Measurements from ENCODE around the gene TMIGD1. TPM values are rescaled to one million over a fixed set of nuclear protein-coding genes. Genes with fewer than 3 reads are reported as not detected.

The TMIGD1 gene
- total and polyA plus RNA-seq, 2 experiments from 2014 or later = not detected

DNA sequence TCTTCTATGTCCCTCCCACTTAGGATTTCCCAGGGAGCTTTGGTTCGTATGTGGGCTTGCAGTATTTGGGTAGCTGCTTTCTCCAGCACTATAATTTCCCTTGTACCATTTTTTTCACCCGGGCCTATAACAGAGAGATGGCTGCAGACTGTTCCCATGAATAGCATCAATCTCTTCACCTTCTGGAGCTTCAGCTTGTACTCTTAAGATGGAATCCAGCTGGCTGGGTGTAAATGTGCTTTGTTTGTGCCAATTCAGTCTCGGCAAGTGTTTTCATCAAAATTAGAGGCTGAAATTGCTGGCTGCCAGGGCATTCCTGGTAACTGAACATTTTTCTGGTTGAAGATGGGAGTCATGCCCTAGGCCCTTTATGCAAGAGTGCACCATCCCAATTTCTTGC lies 32.7 kb upstream of the TMIGD1 start:
- Histone ChIP-seq H3F3A (replicated peaks; ENCODE audit: low read depth) (no peaks in the 10 kb centered on the region), H3K27me3 (ENCODE audit: insufficient read depth) (no peaks in the 10 kb centered on the region), H3K4me1 (ENCODE audit: insufficient read depth) (no peaks in the 10 kb centered on the region), H3K9me2 (ENCODE audit: insufficient read depth) (no peaks in the 10 kb centered on the region), H4K20me1 (replicated peaks; ENCODE audit: insufficient read depth) (no peaks in the 10 kb centered on the region), H2AFZ (peak overlapping the region; percentile 76; the same call in 1 of the 2 replicates), H3K79me2 (replicated peaks; ENCODE audit: insufficient read depth) (no peaks in the 10 kb centered on the region), H3K36me3 (ENCODE audit: insufficient read depth) (no peaks in the 10 kb centered on the region; the same call in 1 of the 2 replicates), H3K4me2 (no peak overlapping the region), H3K4me3 (no peak overlapping the region), H3K27ac (ENCODE audit: low read depth) (no peak overlapping the region)
- Mint-ChIP-seq H3K27ac (no peak overlapping the region), H3K27me3 (ENCODE audit: insufficient read depth, low read depth, poor library complexity) (peaks cover 2% of the 10 kb centered on the region), H3K4me1 (peaks cover 8% of the 10 kb centered on the region; the same call in 2 of the 3 replicates), H3K36me3 (ENCODE audit: low read depth) (no peaks in the 10 kb centered on the region), H3K4me3 (no peak overlapping the region), H3K9me3 (peaks cover 6% of the 10 kb centered on the region; the same call in 1 of the 3 replicates)
- DNase-seq (ENCODE audit: low spot score) = no peak
- TF ChIP-seq ZNF114 (CRISPR knock-in tag; IDR thresholded peaks at IDR 0.05) (no peak), POLR2AphosphoS5 (IDR thresholded peaks at IDR 0.05; ENCODE audit: low read depth) (no peak), EZH2phosphoT487 (IDR thresholded peaks at IDR 0.05; ENCODE audit: unreplicated experiment) (no peak), NANOG (IDR thresholded peaks at IDR 0.05; ENCODE audit: borderline replicate concordance) (no peak)
- TF ChIP-seq, protein P1, sequence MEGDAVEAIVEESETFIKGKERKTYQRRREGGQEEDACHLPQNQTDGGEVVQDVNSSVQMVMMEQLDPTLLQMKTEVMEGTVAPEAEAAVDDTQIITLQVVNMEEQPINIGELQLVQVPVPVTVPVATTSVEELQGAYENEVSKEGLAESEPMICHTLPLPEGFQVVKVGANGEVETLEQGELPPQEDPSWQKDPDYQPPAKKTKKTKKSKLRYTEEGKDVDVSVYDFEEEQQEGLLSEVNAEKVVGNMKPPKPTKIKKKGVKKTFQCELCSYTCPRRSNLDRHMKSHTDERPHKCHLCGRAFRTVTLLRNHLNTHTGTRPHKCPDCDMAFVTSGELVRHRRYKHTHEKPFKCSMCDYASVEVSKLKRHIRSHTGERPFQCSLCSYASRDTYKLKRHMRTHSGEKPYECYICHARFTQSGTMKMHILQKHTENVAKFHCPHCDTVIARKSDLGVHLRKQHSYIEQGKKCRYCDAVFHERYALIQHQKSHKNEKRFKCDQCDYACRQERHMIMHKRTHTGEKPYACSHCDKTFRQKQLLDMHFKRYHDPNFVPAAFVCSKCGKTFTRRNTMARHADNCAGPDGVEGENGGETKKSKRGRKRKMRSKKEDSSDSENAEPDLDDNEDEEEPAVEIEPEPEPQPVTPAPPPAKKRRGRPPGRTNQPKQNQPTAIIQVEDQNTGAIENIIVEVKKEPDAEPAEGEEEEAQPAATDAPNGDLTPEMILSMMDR (conservative IDR thresholded peaks at IDR 0.05; ENCODE audit: low read depth in 2 of 2) = no peak
- no peak for ATAC-seq

DNA sequence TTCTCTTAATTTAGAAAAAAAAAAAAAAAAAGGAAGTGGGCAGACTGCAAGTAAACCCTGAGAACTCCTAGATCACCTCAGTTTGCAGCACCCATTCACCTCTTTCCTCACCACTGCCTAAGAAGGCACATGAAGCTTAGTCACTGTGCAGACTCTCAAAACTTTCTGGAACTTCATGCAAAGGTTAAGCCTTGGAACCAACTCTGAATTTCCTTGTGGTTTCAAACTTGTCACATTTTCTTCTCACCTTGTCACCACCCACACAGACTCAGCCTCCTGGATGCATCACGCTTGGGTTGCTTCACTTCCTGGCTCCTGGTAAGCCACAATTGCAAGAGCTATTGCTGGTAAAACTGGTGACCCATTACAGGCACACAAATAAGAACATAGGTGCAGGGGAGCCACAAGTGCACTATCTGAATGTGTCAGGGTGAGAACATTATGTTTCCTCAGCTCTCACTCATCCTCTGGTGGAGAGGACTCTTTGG lies 29.9 kb upstream of the TMIGD1 start:
- H3K4me2 ChIP-seq = no peak overlapping the region
- no peaks in the 10 kb centered on the region for H3K27me3 ChIP-seq (ENCODE audit: insufficient read depth)
- no peaks in the 10 kb centered on the region for H3F3A ChIP-seq (replicated peaks; ENCODE audit: low read depth)
- Mint-ChIP-seq H3K4me1 (peaks cover 6% of the 10 kb centered on the region; the same call in 2 of the 3 replicates), H3K9me3 (peaks cover 9% of the 10 kb centered on the region; the same call in 1 of the 3 replicates), H3K27me3 (ENCODE audit: insufficient read depth, low read depth, poor library complexity) (peaks cover 2% of the 10 kb centered on the region), H3K4me3 (no peak overlapping the region), H3K27ac (no peak overlapping the region), H3K36me3 (ENCODE audit: low read depth) (no peaks in the 10 kb centered on the region)
- H4K20me1 ChIP-seq (replicated peaks; ENCODE audit: insufficient read depth) = no peaks in the 10 kb centered on the region
- H3K4me3 ChIP-seq = no peak overlapping the region
- no peaks in the 10 kb centered on the region; the same call in 1 of the 2 replicates for H3K36me3 ChIP-seq (ENCODE audit: insufficient read depth)
- TF ChIP-seq POLR2AphosphoS5 (IDR thresholded peaks at IDR 0.05; ENCODE audit: low read depth) (no peak), CREB1 (CRISPR knock-in tag; IDR thresholded peaks at IDR 0.05; ENCODE audit: low read depth) (no peak), ZNF331 (CRISPR knock-in tag; IDR thresholded peaks at IDR 0.05; ENCODE audit: low read depth) (no peak), NANOG (IDR thresholded peaks at IDR 0.05; ENCODE audit: borderline replicate concordance) (no peak), ZNF114 (CRISPR knock-in tag; IDR thresholded peaks at IDR 0.05) (no peak)
- TF ChIP-seq, protein P1 (conservative IDR thresholded peaks at IDR 0.05; ENCODE audit: low read depth in 2 of 2) = no peak
- TF ChIP-seq, protein P2, sequence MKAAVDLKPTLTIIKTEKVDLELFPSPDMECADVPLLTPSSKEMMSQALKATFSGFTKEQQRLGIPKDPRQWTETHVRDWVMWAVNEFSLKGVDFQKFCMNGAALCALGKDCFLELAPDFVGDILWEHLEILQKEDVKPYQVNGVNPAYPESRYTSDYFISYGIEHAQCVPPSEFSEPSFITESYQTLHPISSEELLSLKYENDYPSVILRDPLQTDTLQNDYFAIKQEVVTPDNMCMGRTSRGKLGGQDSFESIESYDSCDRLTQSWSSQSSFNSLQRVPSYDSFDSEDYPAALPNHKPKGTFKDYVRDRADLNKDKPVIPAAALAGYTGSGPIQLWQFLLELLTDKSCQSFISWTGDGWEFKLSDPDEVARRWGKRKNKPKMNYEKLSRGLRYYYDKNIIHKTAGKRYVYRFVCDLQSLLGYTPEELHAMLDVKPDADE (IDR thresholded peaks at IDR 0.05) = no peak
- H3K27ac ChIP-seq (ENCODE audit: low read depth) = no peak overlapping the region
- no peaks in the 10 kb centered on the region for H3K9me2 ChIP-seq (ENCODE audit: insufficient read depth)
- no peak overlapping the region; the same call in 1 of the 2 replicates for H2AFZ ChIP-seq
- H3K4me1 ChIP-seq (ENCODE audit: insufficient read depth) = no peaks in the 10 kb centered on the region
- H3K79me2 ChIP-seq (replicated peaks; ENCODE audit: insufficient read depth) = no peaks in the 10 kb centered on the region
- no peak for DNase-seq (ENCODE audit: low spot score)
- no peak for ATAC-seq

All from GM23338 (cell line).